AG09319 (cell line): ENCODE data around the gene B3GALT5.

Source experiments
- DNase-seq: peaks from one replicate; pipeline ENCODE4 v3.0.0-alpha.2; 2010; ENCODE audit warnings: low read depth; ENCODE audit errors: extremely low read depth
- TF ChIP-seq, protein P1 (sequence below): IDR thresholded peaks from 2 replicates; pipeline ENCODE4 v1.5.1; 2011; ENCODE audit warnings: low read depth, mild to moderate bottlenecking, inconsistent platforms, low read length, moderate library complexity

B3GALT5 gene

GRCh38 chr21:39630827-39631226, 18.1 kb downstream of the B3GALT5 start:
- TF ChIP-seq, protein P1, sequence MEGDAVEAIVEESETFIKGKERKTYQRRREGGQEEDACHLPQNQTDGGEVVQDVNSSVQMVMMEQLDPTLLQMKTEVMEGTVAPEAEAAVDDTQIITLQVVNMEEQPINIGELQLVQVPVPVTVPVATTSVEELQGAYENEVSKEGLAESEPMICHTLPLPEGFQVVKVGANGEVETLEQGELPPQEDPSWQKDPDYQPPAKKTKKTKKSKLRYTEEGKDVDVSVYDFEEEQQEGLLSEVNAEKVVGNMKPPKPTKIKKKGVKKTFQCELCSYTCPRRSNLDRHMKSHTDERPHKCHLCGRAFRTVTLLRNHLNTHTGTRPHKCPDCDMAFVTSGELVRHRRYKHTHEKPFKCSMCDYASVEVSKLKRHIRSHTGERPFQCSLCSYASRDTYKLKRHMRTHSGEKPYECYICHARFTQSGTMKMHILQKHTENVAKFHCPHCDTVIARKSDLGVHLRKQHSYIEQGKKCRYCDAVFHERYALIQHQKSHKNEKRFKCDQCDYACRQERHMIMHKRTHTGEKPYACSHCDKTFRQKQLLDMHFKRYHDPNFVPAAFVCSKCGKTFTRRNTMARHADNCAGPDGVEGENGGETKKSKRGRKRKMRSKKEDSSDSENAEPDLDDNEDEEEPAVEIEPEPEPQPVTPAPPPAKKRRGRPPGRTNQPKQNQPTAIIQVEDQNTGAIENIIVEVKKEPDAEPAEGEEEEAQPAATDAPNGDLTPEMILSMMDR, result no peak
- no peak for DNase-seq

DNA sequence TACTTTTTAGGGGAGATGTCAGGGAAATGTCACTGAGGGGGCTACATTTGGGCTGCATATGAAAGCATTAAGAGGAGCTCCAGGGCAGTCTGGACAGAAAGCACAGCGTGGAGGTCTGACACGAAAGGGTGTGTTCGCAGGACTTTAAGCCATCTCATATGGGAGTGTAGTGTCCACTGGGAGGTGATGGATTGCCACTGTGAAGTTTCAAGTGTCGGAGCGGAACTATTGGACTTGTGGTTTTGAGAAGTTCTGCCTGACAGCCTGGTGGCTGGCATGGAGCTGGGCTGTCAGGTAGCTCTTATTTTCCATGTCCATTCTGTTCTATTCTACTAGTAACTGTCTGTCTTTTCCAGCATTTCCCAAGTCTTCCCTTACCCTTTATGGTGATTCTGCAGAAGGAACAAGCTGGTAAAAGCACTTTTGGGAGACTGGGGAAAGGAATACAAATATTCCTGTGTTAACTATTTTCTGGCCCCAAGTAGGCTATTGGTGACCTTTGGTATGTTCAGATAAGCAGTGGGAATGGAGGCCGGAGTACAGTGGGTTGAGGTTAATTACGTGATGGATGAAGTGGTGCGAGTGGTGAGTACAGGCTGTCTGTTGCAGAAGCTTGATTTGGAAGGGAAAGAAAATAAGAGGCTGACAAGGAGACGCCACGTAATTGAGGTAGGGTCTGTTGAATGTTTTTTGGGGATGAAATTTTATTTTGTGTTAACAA, 19.3 kb downstream of the B3GALT5 start:
- DNase-seq, result no peak
- TF ChIP-seq, protein P1, result no peak

DNA sequence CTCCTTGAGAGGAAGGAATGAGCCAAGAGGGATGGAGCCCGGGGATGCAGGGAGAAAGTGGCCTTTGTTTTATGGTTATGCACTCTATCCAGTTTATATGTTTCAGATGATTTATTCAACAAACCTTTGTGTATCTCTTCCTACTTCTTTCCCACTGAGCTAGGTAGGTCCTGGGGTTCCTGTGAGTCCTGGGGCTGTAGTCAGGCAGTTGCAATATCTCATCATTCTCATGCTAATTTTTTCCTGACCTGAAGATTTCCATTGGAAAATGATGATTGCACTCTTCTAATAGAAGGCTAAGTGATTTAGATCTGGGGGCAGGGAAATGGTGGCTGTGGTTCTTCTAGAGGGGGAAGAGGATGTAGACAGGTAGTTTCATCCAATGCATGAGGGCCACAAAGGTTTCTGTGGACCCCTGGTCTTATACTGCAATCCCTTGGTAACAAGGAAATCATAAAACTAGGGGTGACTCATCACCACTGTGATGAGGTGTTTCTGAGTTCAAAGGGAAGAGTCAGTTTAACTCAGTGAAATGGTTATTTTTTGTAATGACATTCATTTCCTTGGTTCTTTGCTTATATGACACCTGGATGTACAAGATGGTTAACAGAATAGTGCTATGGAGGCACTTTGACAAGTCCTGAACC, 20.2 kb downstream of the B3GALT5 start:
- no peak for DNase-seq
- TF ChIP-seq, protein P1, result no peak

DNA sequence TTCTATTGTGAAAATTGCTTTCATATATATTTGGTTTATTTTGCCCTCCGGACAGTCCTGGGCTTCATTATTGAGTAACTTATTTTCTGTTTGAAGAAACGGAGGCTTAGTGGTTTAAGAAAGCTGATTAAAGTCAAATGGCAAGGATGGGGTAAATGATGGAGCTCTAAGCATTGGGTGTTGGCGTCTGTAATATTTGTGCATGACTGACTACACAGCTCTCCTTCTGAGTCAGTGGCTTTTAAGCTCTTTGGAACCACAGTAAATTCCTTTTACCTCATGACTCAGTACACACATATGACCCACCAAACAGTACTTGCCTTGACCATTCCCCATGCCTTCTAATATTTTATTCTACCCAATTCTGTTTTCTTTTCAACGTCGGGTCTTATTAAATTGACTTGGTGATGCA, 21.0 kb downstream of the B3GALT5 start:
- DNase-seq, result peak; percentile 89
- TF ChIP-seq, protein P1, result no peak

GRCh38 chr21:39634507-39634906, 21.8 kb downstream of the B3GALT5 start:
- TF ChIP-seq, protein P1, result no peak

DNA sequence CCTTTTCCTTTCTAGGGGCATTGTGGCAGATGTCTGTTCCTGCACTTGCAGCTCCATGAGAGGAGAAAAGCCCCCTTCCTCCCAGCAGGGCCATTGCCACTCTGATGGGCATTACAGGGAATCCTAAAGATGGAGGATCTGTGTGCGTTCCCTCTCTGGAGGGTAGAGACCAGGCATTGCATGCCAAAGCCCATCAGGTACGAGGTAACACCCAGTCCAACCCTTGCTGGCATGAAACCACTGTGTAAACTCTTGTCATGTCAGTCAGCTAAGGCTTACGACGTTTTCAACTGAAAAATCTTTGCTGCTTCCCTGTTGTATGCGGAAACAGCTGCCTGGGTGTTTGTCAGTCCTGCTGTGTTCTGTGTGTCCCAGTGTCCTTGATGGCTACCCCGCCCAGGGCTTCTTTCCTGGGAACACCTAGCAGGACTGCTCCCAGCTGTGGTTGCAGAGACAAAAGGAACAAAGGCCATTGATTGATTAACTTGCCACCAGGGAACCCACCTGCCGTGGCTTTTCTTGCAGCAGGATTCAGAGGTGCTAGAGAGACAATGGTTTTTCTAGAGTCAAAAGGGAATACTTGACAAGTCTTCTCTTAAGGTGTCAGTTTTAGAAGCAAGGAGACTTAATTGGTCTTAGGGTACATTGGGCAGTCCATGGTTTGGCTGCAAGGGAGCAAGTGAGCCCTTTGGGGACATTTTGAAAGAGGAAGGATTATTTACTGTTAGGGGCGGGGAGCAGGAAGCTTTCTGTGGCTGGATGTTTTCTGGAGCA, 24.6 kb downstream of the B3GALT5 start:
- DNase-seq, result no peak
- TF ChIP-seq, protein P1, result no peak

More at GRCh38 chr21:39634507-39634906, 21.8 kb downstream of the B3GALT5 start:
- DNase-seq, result no peak

DNA sequence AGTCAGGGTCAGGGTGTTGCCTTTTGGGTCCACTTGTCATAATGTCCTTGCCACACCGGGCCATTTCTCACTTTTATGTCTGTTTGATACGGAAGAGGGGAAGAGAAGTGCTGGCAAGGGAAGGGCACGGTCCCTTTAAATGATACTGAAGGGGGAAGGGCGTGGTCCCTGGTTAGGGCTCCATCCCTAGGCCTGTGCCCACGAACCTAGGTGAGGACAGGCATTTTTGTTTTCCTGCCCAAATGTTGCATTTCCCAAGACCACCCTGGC, 25.2 kb downstream of the B3GALT5 start:
- DNase-seq, result no peak
- TF ChIP-seq, protein P1, result no peak
